ENCODE measurements around the gene NT5DC4. TPM values are rescaled to one million over a fixed set of nuclear protein-coding genes. Genes with fewer than 3 reads are reported as not detected.

The NT5DC4 gene
- total RNA-seq, 4 donors from 2014 or later, result not detected

GRCh38 chr2:112722816-112723546, 2.2 kb downstream of the NT5DC4 start:
- intact Hi-C loops (cut with DNase I; ENCODE audit: low total_unique reads), result loop anchor here (10.0 kb wide), 1 partner anchor 118 kb away; no protein-coding TSS in a partner anchor
- no peak overlapping the region for H3K4me3 ChIP-seq
- no peaks in the 10 kb centered on the region for H3K4me1 ChIP-seq
- no peak for DNase-seq
- H3K27ac ChIP-seq, result no peak overlapping the region
- H3K27me3 ChIP-seq, result no peaks in the 10 kb centered on the region
- TF ChIP-seq, protein P1, sequence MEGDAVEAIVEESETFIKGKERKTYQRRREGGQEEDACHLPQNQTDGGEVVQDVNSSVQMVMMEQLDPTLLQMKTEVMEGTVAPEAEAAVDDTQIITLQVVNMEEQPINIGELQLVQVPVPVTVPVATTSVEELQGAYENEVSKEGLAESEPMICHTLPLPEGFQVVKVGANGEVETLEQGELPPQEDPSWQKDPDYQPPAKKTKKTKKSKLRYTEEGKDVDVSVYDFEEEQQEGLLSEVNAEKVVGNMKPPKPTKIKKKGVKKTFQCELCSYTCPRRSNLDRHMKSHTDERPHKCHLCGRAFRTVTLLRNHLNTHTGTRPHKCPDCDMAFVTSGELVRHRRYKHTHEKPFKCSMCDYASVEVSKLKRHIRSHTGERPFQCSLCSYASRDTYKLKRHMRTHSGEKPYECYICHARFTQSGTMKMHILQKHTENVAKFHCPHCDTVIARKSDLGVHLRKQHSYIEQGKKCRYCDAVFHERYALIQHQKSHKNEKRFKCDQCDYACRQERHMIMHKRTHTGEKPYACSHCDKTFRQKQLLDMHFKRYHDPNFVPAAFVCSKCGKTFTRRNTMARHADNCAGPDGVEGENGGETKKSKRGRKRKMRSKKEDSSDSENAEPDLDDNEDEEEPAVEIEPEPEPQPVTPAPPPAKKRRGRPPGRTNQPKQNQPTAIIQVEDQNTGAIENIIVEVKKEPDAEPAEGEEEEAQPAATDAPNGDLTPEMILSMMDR (IDR thresholded peaks at IDR 0.05), result no peak
- no peak for TF ChIP-seq POLR2A (IDR thresholded peaks at IDR 0.05)
- no peaks in the 10 kb centered on the region for H3K36me3 ChIP-seq
- no peaks in the 10 kb centered on the region for H3K9me3 ChIP-seq

GRCh38 chr2:112723547-112723940, 2.7 kb downstream of the NT5DC4 start:
- TF ChIP-seq, protein P1 (IDR thresholded peaks at IDR 0.05), result no peak
- no peak for TF ChIP-seq POLR2A (IDR thresholded peaks at IDR 0.05)
- no peaks in the 10 kb centered on the region for H3K4me1 ChIP-seq
- H3K4me3 ChIP-seq, result no peak overlapping the region
- no peaks in the 10 kb centered on the region for H3K9me3 ChIP-seq
- H3K36me3 ChIP-seq, result no peaks in the 10 kb centered on the region
- no peak overlapping the region for H3K27ac ChIP-seq
- intact Hi-C loops (cut with DNase I; ENCODE audit: low total_unique reads), result loop anchor here (10.0 kb wide), 1 partner anchor 119 kb away; no protein-coding TSS in a partner anchor
- DNase-seq, result no peak
- no peaks in the 10 kb centered on the region for H3K27me3 ChIP-seq

GRCh38 chr2:112723995-112724394, 3.2 kb downstream of the NT5DC4 start:
- no peaks in the 10 kb centered on the region for H3K4me1 ChIP-seq
- intact Hi-C loops (cut with DNase I; ENCODE audit: low total_unique reads), result loop anchor here (10.0 kb wide), 1 partner anchor 119 kb away; no protein-coding TSS in a partner anchor

DNA sequence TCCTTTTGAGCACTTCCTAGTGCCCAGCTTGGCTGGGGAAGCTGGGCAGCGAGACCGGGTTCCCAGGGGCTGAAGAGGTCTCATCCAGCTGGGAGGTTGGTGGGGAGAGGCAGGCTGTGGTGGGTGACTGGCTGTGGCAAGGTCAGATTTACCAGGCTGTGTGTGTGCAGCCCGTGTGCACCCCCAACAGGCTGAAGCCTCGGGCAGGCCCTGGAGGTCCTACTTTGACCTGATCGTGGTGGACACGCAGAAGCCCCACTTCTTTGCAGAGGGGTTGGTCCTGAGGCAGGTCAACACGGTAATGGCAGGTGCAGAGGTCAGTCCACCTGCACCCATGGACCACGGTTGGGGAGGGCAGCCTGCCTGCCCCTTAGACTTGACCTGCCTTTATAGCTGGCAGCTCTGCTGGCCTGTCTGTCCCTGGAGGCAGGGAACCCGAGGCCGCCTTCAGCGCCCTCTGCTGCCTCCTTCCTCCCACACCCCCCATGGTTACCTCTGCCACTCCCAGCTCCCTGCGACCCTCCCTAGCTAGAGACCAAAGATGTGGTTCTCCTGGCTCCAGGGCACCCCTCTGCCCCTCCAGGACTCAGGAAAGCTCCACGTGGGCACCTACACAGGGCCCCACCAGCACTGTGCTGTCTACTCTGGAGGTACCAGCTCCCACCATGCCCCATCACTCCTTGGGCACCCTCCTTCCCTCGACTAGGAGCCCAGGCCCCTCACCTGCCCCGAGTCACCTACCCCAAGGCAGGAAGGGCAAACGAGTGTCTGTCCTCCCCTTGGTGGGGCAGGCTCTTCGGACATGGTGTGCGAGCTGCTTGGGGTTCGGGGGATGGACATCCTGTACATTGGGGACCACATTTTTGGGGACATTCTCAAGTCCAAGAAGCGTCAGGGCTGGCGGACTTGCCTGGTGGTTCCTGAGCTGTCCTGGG, 4.0 kb downstream of the NT5DC4 start:
- H3K27me3 ChIP-seq, result no peaks in the 10 kb centered on the region
- no peak overlapping the region for H3K4me3 ChIP-seq
- no peaks in the 10 kb centered on the region for H3K9me3 ChIP-seq
- intact Hi-C loops (cut with DNase I; ENCODE audit: low total_unique reads), result loop anchor here (10.0 kb wide), 1 partner anchor 120 kb away; no protein-coding TSS in a partner anchor
- DNase-seq, result no peak
- TF ChIP-seq POLR2A (IDR thresholded peaks at IDR 0.05), result no peak
- TF ChIP-seq, protein P1 (IDR thresholded peaks at IDR 0.05), result no peak
- H3K4me1 ChIP-seq, result no peaks in the 10 kb centered on the region
- no peaks in the 10 kb centered on the region for H3K36me3 ChIP-seq
- H3K27ac ChIP-seq, result no peak overlapping the region

More at GRCh38 chr2:112723995-112724394, 3.2 kb downstream of the NT5DC4 start:
- no peaks in the 10 kb centered on the region for H3K9me3 ChIP-seq
- H3K27me3 ChIP-seq, result no peaks in the 10 kb centered on the region
- H3K36me3 ChIP-seq, result no peaks in the 10 kb centered on the region
- no peak overlapping the region for H3K27ac ChIP-seq
- H3K4me3 ChIP-seq, result no peak overlapping the region
- no peak for DNase-seq
- no peak for TF ChIP-seq POLR2A (IDR thresholded peaks at IDR 0.05)
- TF ChIP-seq, protein P1 (IDR thresholded peaks at IDR 0.05), result no peak

Data from uterus (tissue), 4 donors.